ENCODE measurements around the gene SAMHD1.
"Not testable (repeated sequence)": the region's sequence is repeated elsewhere in the genome, so short reads cannot be mapped to it uniquely, and the experiment has no call there.

SAMHD1 gene

GRCh38 chr20:36951198-36951978 is at the start of gene SAMHD1:
SAMHD1 (minus strand) TSS chr20:36951708; CDS start chr20:36951643, 65 bp downstream.
- peak; percentile 100 for DNase-seq

DNA sequence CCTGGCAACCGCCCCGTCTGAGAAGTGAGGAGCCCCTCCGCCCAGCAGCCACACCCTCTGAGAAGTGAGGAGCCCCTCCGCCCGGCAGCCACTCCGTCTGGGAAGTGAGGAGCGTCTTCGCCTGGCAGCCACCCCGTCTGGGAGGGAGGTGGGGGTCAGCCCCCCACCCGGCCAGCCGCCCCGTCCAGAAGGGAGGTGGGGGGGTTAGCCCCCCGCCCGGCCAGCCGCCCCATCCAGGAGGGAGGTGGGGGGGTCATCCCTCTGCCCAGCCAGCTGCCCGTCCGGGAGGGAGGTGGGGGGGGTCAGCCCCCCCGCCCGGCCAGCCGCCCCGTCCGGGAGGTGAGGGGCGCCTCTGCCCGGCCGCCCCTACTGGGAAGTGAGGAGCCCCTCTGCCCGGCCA is 48.7 kb upstream of the SAMHD1 start:
- not testable (repeated sequence) for DNase-seq

DNA sequence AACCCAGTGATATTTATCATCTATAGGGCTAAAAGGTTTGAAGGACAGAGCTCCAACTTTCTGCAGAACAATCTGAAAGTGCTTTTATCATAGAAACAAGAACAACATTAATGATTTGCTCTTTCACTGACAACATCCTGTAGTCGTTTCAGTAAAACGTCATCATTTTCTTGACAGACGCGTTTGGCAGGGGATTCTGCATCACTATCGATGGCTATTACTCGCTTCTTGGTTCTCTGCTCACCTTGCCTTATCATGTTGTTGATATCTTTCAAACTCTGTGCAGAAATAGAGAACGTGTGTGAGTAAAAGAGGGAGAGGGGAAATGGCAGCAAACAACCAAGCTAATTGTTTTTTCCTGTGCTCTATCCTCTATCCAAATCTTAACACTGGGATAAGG is 47.1 kb upstream of the SAMHD1 start:
- DNase-seq: no peak

- no peak for DNase-seq
Measured at GRCh38 chr20:36997121-36997520, 45.6 kb upstream of the SAMHD1 start.

DNA sequence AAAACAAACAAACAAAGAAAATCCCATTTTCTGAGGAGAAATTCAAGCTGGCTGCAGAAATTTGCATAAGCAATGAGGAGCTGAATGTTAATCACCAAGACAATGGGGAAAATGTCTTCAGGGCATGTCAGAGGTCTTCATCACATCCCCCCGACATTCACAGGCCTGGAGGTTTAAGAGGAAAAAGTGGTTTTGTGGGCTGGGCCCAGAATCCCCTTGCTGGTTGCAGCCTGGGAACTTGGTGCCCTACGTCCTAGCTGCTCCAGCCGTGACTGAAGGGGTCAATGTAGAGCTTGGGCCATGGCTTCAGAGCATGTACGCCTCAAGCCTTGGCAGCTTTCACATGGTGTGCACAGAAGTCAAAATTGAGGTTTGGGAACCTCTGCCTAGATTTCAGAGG is 42.7 kb upstream of the SAMHD1 start:
- not testable (repeated sequence) for DNase-seq

DNA sequence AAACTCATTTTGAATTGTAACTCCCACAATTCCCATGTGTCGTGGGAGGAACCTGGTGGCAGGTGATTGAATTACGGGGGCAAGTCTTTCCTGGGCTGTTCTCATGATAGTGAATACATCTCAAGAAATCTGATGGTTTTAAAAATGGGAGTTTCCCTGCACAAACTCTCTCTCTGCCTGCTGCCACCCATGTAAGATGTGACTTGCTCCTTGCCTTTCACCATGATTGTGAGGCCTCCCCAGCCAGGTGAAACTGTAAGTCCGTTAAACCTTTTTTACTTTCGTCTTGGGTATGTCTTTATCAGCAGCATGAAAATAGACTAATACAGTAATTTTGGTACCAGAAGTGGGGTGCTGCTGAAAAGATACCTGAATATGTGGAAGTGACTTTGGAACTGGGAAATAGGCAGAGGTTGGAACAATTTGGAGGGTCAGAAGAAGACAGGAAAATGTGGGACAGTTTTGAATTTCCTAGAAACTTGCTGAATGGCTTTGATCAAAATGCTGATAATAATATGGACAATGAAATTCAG is 41.4 kb upstream of the SAMHD1 start:
- DNase-seq: no peak

DNA sequence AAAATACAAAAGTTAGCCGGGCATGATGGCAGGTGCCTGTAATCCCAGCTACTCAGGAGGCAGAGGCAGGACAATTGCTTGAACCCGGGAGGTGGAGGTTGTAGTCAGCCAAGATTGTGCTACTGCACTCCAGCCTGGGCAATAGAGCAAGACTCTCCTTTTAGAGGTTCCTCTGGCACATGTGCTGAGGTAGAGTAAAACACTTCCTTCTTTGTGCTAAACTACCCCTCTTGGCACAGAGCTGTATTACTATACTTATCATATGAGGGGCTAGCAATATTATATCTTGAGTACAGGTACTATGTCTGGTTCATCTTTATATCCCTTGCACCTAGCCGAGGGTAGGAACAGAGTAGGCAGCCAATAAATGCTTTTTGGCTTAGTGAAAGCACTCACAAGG is 40.2 kb upstream of the SAMHD1 start:
- DNase-seq: no peak

DNA sequence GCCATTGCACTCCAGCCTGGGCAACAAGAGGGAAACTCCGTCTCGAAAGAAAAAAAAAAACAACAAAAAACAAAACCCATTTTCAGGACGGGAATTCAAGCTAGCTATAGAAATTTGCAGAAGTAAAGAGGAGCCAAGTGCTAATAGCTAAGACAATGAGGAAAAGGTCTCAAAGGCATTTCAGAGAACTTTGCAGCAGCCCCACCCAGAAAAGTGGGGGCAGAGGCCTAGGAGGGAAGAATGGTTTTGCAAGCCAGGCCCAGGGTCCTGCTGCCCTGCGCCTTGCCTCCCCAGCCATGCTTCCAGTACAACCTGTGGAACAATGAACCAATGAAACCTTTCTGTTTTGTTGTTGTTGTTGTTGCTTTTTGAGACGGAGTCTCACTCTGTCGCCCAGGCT is 38.3 kb upstream of the SAMHD1 start:
- no peak for DNase-seq

- DNase-seq: peak; percentile 9
Measured at GRCh38 chr20:36988494-36988966, 37.0 kb upstream of the SAMHD1 start.

DNA sequence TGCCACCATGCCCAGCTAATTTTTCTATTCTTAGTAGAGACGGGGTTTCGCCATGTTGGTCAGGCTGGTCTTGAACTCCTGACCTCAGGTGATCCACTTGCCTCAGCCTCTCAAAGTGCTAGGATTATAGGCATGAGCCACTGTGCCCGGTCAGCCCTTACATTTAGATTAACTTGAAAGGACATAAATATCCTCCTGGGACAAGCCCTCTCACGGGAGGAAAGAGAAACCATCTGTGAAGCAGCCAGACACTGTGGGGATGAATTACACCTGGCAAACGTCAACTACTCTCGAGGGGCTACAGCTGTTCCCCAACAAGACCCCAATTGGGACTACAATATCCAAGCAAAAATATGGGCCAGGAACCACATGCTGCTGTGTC is 32.7 kb upstream of the SAMHD1 start:
- no peak for DNase-seq

DNA sequence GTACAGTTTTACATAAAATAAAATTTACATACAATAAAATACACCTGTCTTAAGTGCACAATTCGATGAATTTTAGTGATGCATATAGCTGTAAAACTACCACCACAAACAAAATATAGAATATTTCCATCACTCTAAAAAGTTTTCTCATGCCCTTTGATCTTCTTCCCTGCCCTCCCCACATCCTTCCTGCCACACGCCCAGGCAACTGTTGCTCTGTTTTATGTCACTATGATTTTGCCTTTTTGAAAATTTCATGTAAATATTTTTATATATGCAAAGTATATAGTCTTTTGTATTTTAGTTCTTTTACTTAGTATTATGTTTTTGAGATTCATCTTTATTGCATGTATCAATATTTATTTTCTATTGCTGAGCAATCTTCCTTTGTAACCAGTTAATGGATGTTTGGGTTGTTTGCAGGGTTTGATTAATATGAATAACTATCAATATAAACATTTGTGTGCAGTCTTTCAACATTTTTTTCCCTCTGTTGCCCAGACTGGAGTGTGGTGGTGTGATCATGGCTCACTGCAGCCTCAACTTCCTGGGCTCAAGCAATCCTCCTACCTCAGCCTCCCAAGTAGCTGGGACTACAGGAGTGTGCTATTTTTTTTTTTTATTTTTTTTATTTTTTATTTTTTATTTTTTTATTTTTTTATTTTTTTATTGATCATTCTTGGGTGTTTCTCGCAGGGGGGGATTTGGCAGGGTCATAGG is 23.8 kb upstream of the SAMHD1 start:
- DNase-seq: no peak

DNA sequence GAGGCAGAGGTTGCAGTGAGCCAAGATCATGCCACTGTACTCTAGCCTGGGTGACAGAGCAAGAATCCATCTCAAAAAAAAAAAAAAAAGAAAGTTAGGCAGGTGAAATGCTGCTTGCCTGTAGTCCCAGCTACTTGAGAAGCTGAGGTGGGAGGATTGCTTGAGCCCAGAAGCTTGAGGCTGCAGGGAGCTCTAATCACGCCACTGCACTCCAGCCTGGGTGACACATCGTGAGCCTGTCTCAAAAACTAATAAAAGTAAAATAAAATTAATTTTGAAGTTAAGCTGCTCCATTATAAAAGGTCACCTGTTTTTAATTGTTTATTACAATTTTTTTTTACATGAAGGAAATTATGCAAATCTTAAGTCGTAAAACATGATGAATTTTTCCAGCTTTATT is 23.2 kb upstream of the SAMHD1 start:
- no peak for DNase-seq

DNA sequence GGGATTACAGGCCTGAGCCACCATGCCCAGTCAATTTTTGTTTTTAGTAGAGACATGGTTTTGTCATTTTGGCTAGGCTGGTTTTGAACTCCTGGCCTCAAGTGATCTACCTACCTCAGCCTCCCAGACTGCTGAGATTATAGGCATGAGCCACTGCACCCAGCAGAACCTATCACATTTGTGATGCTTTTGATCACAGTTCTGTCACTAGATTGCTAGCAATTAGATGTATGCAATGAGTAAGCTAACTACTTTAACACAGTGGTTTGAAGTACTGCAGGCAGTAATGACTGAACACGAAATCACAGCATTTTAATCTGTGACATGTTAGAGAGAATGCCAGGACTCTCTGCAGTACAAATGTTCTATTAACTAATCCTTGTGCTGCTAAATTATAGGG is 19.6 kb upstream of the SAMHD1 start:
- no peak for DNase-seq

- no peak for DNase-seq
Measured at GRCh38 chr20:36969478-36970186, 18.1 kb upstream of the SAMHD1 start.

DNA sequence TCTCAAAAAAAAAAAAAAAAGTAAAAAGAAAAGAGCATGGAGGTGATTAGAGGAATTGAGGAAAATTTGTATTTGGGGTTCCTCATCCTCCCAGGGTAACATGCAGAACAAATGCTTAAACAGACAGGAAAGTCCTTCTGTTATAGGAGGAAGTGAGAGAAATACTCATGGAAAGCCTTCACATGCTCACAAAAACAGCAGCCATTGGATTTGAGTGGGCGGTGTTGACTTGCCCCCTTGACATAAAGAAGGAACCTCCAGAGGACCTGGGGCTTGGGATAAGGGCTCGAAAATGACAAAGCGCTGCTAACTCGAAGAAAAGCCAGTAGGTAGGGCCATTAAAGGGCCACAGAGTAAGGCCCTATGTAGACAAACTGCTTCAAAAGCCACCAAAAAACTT is 17.5 kb upstream of the SAMHD1 start:
- DNase-seq: no peak

DNA sequence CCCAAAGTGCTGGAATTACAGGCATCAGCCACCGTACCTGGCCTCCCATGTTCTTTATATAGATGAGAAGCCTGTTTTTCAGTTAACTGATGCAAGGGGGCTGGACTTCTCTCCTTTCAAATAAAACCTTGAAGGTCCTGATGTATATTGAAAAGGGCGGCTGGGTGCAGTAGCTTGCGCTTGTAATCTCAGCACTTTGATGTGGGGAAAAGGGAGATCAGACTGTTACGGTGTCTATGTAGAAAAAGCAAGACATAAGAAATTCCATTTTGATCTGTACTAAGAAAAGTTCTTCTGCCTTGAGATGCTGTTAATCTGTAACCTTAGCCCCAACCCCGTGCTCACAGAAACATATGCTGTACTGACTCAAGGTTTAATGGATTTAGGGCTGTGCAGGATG is 16.1 kb upstream of the SAMHD1 start:
- DNase-seq: no peak

- not testable (repeated sequence) for DNase-seq
Measured at GRCh38 chr20:36966965-36967364, 15.5 kb upstream of the SAMHD1 start.

DNA sequence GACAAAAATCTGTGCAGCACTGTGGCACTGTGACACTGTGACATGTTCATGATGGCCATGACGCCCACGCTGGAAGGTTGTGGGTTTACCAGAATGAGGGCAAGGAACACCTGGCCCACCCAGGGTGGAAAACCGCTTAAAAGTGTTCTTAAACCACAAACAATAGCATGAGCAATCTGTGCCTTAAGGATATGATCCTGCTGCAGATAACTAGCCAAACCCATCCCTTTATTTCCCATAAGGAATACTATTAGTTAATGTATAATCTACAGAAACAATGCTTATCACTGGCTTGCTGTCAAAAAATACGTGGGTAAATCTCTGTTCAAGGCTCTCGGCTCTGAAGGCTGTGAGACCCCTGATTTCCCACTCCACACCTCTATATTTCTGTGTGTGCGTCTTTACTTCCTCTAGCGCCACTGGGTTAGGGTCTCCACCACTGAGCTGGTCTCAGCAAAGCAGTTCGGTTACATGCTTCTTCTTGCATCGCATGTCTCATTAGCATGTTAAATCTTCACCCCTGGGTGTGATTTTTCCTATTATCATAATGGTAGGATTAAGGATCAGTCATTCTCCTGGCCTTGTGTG is 10.9 kb upstream of the SAMHD1 start:
- not testable (repeated sequence) for DNase-seq

DNA sequence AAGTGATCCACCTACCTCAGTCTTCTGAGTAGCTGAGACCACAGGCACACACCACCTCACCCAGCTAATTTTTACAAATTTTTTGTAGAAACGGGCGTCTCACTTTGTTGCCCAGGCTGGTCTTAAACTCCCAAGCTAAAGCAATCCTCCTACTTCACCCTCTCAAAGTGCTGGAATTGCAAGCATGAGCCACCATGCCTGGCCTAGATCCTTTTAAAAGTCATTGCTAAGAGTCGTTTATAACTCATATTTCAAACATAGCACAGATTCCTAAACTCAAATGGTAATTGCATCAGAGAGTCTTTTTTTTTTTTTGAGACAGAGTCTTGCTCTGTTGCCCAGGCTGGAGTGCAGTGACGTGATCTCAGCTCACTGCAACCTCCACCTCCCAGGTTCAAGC is 7.7 kb upstream of the SAMHD1 start:
- DNase-seq: no peak

GRCh38 chr20:36957875-36958667 is 6.6 kb upstream of the SAMHD1 start:
- no peak for DNase-seq

GRCh38 chr20:36956674-36957073 is 5.2 kb upstream of the SAMHD1 start:
- DNase-seq: no peak

DNA sequence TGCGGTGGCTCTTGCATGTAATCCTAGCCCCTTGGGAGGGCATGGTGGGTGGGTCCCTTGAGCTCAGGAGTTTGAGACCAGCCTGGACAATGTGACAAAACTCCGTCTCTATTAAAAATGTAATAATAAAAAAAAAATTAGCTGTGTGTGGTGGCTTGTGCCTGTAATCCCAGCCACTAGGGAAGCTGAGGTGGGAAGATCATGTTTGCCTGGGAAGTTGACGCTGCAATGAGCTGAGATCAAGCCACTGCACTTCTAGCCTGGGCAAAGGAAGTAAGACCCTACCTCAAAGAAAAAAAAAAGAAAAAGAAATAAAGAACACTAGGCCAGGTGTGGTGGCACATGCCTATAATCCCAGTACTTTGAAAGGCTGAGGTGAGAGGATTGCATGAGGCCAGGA is 4.5 kb upstream of the SAMHD1 start:
- no peak for DNase-seq
